Activated effector memory CD4-positive, alpha-beta T cell treated with Interleukin-2 at 50 U/mL for 16 hours (primary cell): Measurements from ENCODE around the gene POLR2J2.
"Not testable (repeated sequence)": the region's sequence is repeated elsewhere in the genome, so short reads cannot be mapped to it uniquely, and the experiment has no call there.

Source experiments
- DNase-seq: peaks from one replicate; pipeline ENCODE4 v3.0.0-alpha.2; 2020

Gene POLR2J2

DNA sequence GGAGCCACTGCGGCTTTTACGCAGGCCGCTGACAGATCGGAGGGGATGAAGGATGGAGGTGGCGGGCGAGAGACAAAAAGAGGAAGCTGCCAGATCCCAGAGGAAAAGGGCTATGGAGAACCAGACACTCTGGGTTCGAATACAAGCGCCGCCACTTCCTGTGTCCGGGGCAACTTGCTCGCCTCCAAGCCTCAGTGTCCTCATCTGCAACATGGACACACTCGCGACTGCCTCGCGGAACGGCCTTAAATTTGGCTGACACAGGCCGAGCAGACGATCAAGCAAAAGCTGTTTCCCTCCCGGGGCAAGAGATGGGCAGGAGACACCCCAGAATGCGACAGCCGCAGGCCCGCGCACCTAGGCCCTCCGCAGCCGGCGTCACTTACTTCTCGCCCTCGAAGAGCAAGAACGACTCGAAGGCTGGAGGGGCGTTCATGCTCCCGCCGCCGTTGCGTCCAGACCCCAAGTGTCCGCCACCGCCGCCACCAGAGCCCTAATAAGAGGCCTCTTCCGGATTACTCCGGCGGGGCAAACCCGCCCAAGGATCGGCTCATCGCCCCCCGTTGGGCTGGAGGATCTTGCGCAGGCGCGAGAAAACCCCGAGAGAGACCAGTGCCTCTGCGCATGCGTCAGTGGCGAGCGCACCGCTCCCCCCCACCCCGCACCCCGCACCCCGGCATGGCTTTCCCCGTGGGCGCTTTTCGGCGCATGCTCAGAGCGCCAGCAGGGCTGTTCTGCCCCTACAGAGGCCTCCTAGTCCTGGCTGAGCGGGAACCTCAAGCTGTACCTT, at the start of gene POLR2J2:
TSS of gene POLR2J2 (minus strand) at position 498 of the 790 bp plus-strand sequence. CDS start at position 436, 62 bp downstream.
- DNase-seq = peak; percentile 13

- DNase-seq = not testable (repeated sequence)
These were observed 47.0 kb upstream of the POLR2J2 start for GRCh38 chr7:102718491-102718890.

DNA sequence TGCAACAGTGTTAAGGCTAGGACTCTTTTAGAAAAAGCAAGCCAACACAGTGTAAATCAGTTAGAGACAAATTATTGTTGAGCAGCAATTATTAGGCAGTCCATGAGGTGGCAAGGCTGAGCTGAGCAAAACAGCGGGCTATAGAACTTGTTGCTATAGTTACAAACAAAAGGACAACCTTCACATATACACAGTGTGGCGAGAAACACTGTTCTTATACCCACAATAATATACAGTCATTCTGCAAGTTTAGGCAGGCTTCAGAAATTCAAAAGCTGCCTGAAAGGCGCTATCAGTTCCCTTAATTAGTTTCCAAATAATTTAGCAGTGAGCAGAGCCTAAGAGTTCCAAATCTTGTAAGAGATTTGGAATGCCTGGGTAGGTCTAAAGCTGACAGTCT, 44.3 kb upstream of the POLR2J2 start:
- not testable (repeated sequence) for DNase-seq

- DNase-seq = not testable (repeated sequence)
These were observed 43.5 kb upstream of the POLR2J2 start for GRCh38 chr7:102714774-102715522.

- DNase-seq = not testable (repeated sequence)
These were observed 42.2 kb upstream of the POLR2J2 start for GRCh38 chr7:102713691-102714080.

DNA sequence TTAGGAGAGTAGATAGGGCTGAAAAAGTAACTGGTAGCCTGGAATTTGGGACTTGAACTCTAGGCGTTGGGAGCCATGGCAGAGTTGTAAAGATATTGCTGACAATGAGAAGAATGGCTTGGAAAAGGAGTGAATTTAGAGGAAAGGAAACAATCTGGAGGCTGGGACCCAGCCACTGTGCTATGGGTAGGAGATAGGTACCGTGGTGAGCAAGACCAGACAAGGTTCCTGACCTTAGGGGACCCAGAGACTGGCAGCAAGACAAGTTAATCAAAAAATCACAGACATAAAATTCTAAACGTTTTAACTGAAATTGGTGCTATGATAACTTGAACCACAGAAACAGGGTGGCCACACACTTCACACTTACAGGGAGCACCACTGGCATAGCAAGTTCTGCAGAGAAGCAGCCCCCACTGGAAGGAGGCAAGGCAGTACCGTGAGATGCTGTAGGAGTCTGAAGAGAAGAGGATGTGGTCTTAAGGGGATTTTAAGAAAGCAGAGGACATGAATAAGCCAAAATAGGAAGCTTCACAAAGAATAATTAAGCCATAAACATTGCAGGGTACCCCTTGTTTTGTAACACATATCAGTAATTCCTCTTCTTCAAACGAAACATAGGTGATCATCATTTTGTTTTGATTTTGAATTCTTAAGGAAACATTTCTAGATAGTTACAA, 41.7 kb upstream of the POLR2J2 start:
- DNase-seq = not testable (repeated sequence)

- DNase-seq = not testable (repeated sequence)
These were observed 27.7 kb upstream of the POLR2J2 start for GRCh38 chr7:102698962-102699750.

DNA sequence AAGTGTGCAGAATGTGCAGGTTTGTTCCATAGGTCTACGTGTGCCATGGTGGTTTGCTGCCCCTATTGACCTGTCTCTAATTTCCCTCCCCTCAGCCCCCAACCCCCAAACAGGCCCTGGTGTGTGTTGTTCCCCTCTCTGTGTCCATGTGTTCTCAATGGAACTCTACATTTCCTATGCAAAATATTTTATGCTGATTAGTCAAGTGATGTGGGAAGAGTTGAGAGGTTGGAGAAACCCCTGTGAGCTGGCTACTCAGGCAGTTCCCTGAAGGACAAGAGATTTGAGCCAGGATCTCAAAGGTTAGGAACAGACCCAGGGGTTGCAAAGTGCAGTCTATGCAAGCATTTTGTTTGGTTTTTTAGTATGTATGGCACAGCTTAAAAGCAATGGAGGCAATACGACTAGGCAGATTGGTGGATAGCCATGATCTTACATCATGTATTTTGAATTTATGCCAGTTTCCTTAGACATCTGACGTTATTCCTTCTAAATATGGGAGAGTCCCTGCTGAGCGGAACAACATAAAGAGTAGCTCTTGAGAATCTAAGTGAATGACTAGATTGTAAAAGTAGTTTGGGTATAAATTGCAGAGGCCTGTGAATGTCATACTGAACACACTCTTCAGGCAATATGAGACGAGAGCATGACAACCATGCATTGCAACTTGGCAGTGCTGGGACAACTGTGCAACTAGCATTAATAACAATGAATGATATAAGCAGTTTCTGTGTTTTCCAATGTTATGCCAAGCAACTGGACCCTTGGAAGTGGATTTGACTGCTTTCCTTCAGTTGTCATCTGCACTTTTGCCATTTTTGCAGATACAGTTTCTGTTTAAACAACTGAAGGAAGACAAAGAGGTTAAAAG, 26.4 kb upstream of the POLR2J2 start:
- DNase-seq = not testable (repeated sequence)

DNA sequence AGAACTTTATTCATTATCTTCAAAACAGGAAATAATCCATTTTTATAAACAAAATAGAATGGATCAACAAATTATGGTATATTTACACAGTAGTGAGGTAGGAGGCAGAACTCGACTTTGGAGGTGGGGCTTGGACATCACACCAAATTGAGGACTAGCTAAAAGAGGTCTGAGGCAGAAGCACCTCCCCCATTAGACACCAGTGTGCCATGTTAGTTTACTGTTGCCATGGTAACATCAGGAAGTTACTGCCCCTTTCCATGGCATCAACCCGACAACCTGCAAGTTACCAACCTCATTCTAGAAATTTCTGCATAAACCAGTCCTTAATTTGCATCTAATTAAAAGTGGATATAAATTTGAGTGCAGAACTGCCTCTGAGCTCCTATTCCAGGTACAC, 24.5 kb upstream of the POLR2J2 start:
- not testable (repeated sequence) for DNase-seq

DNA sequence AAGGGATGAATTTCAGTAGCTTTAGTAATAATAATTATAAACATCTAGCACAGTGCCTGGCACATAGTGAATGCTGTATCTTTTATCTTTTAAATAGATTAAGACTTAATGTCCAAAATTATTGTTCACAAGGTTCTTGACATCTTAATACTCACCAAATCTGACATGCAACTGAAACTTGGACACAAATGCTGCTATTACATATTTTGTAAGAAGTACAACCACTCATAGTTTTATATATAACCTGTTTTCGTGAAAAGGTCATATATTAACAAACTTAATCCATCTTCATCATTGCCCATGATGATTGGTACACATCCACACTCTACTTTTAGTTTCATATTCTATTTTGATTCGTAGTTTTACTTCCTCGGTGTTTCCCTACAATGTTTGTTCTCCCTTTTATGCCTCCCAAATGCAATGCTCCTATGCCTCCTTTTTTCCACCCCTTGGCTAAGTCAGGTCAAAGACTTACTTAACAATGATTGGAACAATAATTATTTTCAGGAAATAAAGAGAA, 23.6 kb upstream of the POLR2J2 start:
- DNase-seq = not testable (repeated sequence)

DNA sequence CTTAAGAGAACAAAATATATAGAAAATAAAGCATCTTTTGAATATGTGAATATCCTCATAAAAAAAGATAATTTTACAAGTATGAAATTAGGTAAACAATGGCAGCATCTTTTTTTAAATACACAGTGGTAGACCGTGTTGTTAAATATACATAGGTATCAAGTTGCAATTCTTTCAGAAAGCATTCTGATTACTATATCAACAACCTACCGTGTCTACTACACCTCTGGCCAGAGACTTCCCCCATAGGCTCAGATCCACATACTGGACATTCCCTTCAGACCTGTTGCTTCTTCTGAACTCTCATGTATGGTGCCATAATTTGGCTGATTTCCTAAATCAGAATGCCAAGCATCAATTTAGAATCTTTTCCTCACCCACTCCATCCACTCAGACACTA, 22.5 kb upstream of the POLR2J2 start:
- not testable (repeated sequence) for DNase-seq

DNA sequence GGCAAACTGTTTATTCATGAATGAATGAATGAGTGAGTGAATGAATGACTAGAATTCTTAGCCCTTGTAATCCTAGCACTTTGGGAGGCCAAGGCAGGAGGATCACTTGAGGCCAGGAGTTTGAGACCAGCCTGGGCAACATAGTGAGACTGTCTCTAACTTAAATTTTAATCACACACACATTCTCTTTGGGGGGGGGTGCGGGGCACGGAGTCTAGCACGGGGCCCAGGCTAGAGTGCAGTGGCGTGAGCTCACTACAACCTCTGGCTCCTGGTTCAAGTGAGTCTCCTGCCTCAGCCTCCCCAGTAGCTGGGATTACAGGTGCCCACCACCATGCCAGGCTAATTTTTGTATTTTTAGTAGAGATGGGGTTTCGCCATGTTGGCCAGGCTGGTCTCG, 19.1 kb upstream of the POLR2J2 start:
- not testable (repeated sequence) for DNase-seq

- DNase-seq = not testable (repeated sequence)
These were observed 18.2 kb upstream of the POLR2J2 start for GRCh38 chr7:102689436-102690282.

- DNase-seq = not testable (repeated sequence)
These were observed 17.0 kb upstream of the POLR2J2 start for GRCh38 chr7:102688299-102689036.

DNA sequence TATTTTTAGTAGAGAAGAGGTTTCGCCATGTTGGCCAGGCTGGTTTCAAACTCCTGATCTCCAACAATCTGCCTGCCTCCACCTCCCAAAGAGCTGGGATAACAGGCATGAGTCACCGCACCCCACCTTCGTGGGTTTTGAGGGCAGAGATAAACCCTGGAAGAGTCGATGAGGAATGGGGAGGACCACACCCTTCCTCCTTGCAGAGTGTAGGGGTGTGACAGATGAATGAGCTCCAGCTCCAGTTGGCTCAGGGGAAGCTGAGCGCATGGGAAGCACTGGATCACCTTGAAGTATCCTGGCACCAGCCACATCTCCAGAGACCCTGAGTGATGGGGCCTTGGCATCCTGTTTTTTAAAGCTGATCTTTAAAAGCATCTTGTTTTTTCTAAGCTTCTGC, 11.1 kb upstream of the POLR2J2 start:
- not testable (repeated sequence) for DNase-seq

DNA sequence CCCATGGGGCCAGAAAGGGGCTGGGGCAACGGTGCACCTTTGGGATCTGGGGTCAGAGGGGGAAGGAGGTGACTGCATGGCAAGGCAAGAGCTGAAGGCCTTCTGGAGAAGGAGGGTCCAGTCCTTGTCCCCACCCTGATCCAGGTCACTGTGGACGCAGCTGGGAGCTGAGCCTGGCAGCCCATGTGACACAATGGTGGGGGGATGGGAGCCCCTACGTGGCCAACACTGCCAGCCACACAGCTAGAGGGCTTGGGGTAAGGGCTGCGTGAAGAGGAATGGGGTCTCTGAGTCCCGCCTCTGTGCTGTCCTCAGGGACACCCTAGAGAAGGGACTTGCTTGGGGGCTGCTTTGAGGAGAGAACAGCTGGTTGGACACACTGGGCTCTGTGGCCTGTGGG, 9.3 kb upstream of the POLR2J2 start:
- not testable (repeated sequence) for DNase-seq

DNA sequence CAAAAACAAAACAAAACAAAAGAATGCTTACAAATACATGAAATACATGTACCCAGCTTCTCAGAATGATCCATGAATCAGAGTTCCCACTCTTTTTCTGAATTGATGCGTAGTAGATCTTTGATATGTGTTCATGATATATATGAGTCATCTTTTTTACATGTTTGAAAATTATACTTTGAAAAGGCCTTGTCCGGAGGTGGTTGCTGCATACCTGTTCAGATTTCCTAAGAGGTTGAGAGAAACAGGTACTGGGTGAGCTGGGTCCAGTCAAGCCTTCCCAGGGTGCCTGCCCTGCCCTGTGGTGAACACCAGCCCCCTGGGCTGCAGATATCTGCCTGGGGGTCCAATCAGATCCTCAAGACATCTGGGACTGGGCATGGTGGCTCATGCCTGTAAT, 4.1 kb upstream of the POLR2J2 start:
- not testable (repeated sequence) for DNase-seq

- DNase-seq = not testable (repeated sequence)
These were observed 2.1 kb upstream of the POLR2J2 start for GRCh38 chr7:102673447-102674067.

DNA sequence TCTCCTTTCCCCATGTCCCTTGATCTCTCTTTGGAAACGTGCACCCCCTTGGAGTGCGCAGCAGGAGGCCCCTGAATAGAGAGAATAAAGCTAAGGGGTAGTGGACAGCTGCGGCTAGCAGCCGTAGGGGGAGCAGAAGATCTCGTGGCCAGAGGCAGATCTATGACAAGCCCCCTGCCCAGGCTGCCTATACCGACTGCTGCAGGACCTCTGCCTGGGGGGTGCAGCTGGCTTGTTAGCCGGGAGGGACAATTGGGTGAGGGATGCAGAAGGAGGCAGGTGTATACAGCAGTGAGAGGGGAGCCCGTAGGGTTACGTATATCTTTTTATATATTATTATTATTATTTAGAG, 469 bp upstream of the POLR2J2 start:
- DNase-seq = not testable (repeated sequence)
